ENCODE results near the gene CCDC50.

DNA sequence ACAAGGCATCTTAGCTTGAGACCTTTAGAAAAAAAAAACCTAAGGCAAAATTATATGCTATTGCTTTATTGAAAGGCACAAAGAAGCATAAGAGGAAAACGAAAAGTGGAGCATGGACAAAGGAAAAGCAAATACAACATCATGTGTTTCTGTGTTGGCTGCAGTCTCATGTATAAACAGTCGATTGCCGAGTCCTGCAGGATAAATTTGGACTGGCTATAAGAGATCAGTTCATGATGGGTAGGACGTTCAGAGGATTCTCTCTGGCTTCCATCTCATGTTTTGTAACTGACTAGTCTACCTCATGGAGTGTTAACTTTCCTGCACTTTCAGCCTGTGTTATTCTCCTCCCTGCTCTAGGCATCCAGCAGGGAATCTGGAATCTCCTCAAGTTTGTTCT, 21.9 kb upstream of the CCDC50 start:
- no peak for TF ChIP-seq EZH2 (IDR thresholded peaks at IDR 0.05; ENCODE audit: low read length, unreplicated experiment)
- TF ChIP-seq, protein P1, sequence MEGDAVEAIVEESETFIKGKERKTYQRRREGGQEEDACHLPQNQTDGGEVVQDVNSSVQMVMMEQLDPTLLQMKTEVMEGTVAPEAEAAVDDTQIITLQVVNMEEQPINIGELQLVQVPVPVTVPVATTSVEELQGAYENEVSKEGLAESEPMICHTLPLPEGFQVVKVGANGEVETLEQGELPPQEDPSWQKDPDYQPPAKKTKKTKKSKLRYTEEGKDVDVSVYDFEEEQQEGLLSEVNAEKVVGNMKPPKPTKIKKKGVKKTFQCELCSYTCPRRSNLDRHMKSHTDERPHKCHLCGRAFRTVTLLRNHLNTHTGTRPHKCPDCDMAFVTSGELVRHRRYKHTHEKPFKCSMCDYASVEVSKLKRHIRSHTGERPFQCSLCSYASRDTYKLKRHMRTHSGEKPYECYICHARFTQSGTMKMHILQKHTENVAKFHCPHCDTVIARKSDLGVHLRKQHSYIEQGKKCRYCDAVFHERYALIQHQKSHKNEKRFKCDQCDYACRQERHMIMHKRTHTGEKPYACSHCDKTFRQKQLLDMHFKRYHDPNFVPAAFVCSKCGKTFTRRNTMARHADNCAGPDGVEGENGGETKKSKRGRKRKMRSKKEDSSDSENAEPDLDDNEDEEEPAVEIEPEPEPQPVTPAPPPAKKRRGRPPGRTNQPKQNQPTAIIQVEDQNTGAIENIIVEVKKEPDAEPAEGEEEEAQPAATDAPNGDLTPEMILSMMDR (conservative IDR thresholded peaks at IDR 0.05; ENCODE audit: low read depth, low read length) = no peak
- TF ChIP-seq EZH2phosphoT487 (IDR thresholded peaks at IDR 0.05; ENCODE audit: borderline replicate concordance, low read length) = no peak
